NCI-H524 treated with DMSO at 0.1 percent for 48 hours (cell line): Measurements from ENCODE around the gene SLC1A7.

Experiments
- DNase-seq: peaks from one replicate; lab custom pipeline; 2025; lab: John Stamatoyannopoulos, UW

Gene SLC1A7

GRCh38 chr1:53133261-53134041 lies 9.0 kb downstream of the SLC1A7 start:
- DNase-seq = peak; percentile 37

GRCh38 chr1:53132176-53132575 lies 10.3 kb downstream of the SLC1A7 start:
- DNase-seq = no peak

- DNase-seq = no peak
Measured at GRCh38 chr1:53131590-53131938, 10.9 kb downstream of the SLC1A7 start.

GRCh38 chr1:53130878-53131589 lies 11.4 kb downstream of the SLC1A7 start:
- no peak for DNase-seq

GRCh38 chr1:53130598-53130877 lies 11.9 kb downstream of the SLC1A7 start:
- DNase-seq = no peak

- DNase-seq = no peak
Measured at GRCh38 chr1:53129891-53130597, 12.4 kb downstream of the SLC1A7 start.

GRCh38 chr1:53128401-53128800 lies 14.0 kb downstream of the SLC1A7 start:
- DNase-seq = no peak

GRCh38 chr1:53127546-53127945 lies 14.9 kb downstream of the SLC1A7 start:
- peak; percentile 21 for DNase-seq

- no peak for DNase-seq
Measured at GRCh38 chr1:53126495-53126894, 15.9 kb downstream of the SLC1A7 start.

GRCh38 chr1:53125623-53126360 lies 16.6 kb downstream of the SLC1A7 start:
- DNase-seq = no peak

- DNase-seq = no peak
Measured at GRCh38 chr1:53125122-53125521, 17.3 kb downstream of the SLC1A7 start.

GRCh38 chr1:53123453-53124140 lies 18.8 kb downstream of the SLC1A7 start:
- DNase-seq = no peak

- no peak for DNase-seq
Measured at GRCh38 chr1:53122961-53123413, 19.5 kb downstream of the SLC1A7 start.

- no peak for DNase-seq
Measured at GRCh38 chr1:53122201-53122885, 20.1 kb downstream of the SLC1A7 start.

- peak; percentile 81 for DNase-seq
Measured at GRCh38 chr1:53121319-53122172, 20.9 kb downstream of the SLC1A7 start.

- no peak for DNase-seq
Measured at GRCh38 chr1:53120659-53121058, 21.8 kb downstream of the SLC1A7 start.

- DNase-seq = no peak
Measured at GRCh38 chr1:53117836-53118235, 24.6 kb downstream of the SLC1A7 start.

- no peak for DNase-seq
Measured at GRCh38 chr1:53116933-53117600, 25.4 kb downstream of the SLC1A7 start.

- DNase-seq = peak; percentile 49
Measured at GRCh38 chr1:53116307-53116810, 26.1 kb downstream of the SLC1A7 start.
